Measurements from ENCODE around the gene NTRK3. TPM values are rescaled to one million over a fixed set of nuclear protein-coding genes. Genes with fewer than 3 reads are reported as not detected.

NTRK3 gene
- total RNA-seq, 2 donors from 2014 or later: 0.66 to 5.2 TPM

GRCh38 chr15:88220443-88221335 lies 35.9 kb downstream of the NTRK3 start:
- Histone ChIP-seq H3K4me1 (no peaks in the 10 kb centered on the region), H3K4me3 (no peak overlapping the region), H3K9me3 (no peaks in the 10 kb centered on the region), H3K27ac (no peak overlapping the region), H3K27me3 (no peaks in the 10 kb centered on the region), H3K36me3 (replicated peaks in 1 of 2; ENCODE audit: insufficient read depth in 1 of 2, low read depth in 2 of 2) (no peaks in the 10 kb centered on the region)
- DNase-seq (no peak), ATAC-seq (no peak)
- intact Hi-C loops (cut with DNase I): no loop called here
- TF ChIP-seq POLR2A (IDR thresholded peaks at IDR 0.05) (no peak), CTCF (IDR thresholded peaks at IDR 0.05) (no peak)
- 66% methylated on average over 11 of the region's 11 CpGs for WGBS, 2 donors

- no peak for DNase-seq
- WGBS, 2 donors: 40 to 70% methylated on average over 3 of the region's 3 CpGs
Measured at GRCh38 chr15:88219623-88220022, 36.9 kb downstream of the NTRK3 start.

GRCh38 chr15:88218557-88219221 lies 37.9 kb downstream of the NTRK3 start:
- intact Hi-C loops (cut with DNase I): no loop called here
- 37 to 43% methylated on average over 7 to 9 of the region's 9 CpGs for WGBS, 2 donors
- Histone ChIP-seq H3K4me1 (no peaks in the 10 kb centered on the region), H3K27ac (no peak overlapping the region), H3K27me3 (no peaks in the 10 kb centered on the region), H3K4me3 (no peak overlapping the region), H3K9me3 (no peaks in the 10 kb centered on the region), H3K36me3 (replicated peaks in 1 of 2; ENCODE audit: insufficient read depth in 1 of 2, low read depth in 2 of 2) (no peaks in the 10 kb centered on the region)
- no peak for ATAC-seq
- DNase-seq: no peak
- TF ChIP-seq POLR2A (IDR thresholded peaks at IDR 0.05): no peak
- TF ChIP-seq CTCF (IDR thresholded peaks at IDR 0.05): no peak

More at GRCh38 chr15:88219623-88220022, 36.9 kb downstream of the NTRK3 start:
- Histone ChIP-seq H3K4me1 (no peaks in the 10 kb centered on the region), H3K36me3 (replicated peaks in 1 of 2; ENCODE audit: insufficient read depth in 1 of 2, low read depth in 2 of 2) (no peaks in the 10 kb centered on the region), H3K27me3 (no peaks in the 10 kb centered on the region), H3K9me3 (no peaks in the 10 kb centered on the region), H3K4me3 (no peak overlapping the region), H3K27ac (no peak overlapping the region)
- intact Hi-C loops (cut with DNase I): no loop called here
- TF ChIP-seq CTCF (IDR thresholded peaks at IDR 0.05): no peak
- TF ChIP-seq POLR2A (IDR thresholded peaks at IDR 0.05): no peak
- ATAC-seq: no peak

GRCh38 chr15:88215066-88215648 lies 41.4 kb downstream of the NTRK3 start:
- Histone ChIP-seq H3K9me3 (no peaks in the 10 kb centered on the region), H3K4me1 (no peaks in the 10 kb centered on the region), H3K27ac (no peak overlapping the region), H3K36me3 (replicated peaks in 1 of 2; ENCODE audit: insufficient read depth in 1 of 2, low read depth in 2 of 2) (no peaks in the 10 kb centered on the region), H3K4me3 (no peak overlapping the region), H3K27me3 (no peaks in the 10 kb centered on the region)
- 36 to 57% methylated on average over 16 of the region's 16 CpGs for WGBS, 2 donors
- TF ChIP-seq POLR2A (IDR thresholded peaks at IDR 0.05) (no peak), CTCF (IDR thresholded peaks at IDR 0.05) (no peak)
- no peak for DNase-seq
- intact Hi-C loops (cut with DNase I): no loop called here
- no peak for ATAC-seq
